ENCODE measurements around the gene TADA1. TPM values are rescaled to one million over a fixed set of nuclear protein-coding genes. Genes with fewer than 3 reads are reported as not detected.
"Not testable (repeated sequence)": the region's sequence is repeated elsewhere in the genome, so short reads cannot be mapped to it uniquely, and the experiment has no call there.

TADA1 gene
- total RNA-seq, 1 experiment from 2014 or later = 13.9 TPM

DNA sequence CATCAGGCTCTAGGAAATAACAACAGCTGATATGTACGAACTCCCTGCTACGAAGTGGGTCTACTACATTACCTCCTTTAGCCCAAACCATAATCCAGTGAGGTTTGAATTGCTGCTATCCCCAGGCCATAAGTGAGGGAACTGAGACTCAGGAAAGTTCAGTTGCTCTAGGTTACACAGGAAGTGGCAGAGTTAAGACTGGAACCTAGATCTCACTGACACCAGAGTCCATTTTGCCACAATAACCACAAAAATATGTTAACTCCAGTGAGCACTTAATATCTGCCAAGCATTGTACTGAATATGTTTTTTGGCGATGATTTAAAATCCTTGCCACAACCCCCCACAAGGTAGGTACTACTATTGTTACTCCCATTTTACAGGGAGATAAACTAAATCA is 8.9 kb upstream of the TADA1 start:
- no peak for DNase-seq
- Histone ChIP-seq H3K9me3 (no peaks in the 10 kb centered on the region), H3K4me3 (ENCODE audit: low read depth, low read length) (no peak overlapping the region), H3K27me3 (replicated peaks; ENCODE audit: control insufficient read depth, insufficient read depth, low read length) (no peaks in the 10 kb centered on the region), H3K36me3 (ENCODE audit: control insufficient read depth, insufficient read depth, low read length) (no peaks in the 10 kb centered on the region), H3K4me1 (no peaks in the 10 kb centered on the region)
- POLR2A ChIA-PET = no interaction called here
- H3K27ac Mint-ChIP-seq (ENCODE audit: unreplicated experiment) = no peak overlapping the region
- TF ChIP-seq, protein P1, sequence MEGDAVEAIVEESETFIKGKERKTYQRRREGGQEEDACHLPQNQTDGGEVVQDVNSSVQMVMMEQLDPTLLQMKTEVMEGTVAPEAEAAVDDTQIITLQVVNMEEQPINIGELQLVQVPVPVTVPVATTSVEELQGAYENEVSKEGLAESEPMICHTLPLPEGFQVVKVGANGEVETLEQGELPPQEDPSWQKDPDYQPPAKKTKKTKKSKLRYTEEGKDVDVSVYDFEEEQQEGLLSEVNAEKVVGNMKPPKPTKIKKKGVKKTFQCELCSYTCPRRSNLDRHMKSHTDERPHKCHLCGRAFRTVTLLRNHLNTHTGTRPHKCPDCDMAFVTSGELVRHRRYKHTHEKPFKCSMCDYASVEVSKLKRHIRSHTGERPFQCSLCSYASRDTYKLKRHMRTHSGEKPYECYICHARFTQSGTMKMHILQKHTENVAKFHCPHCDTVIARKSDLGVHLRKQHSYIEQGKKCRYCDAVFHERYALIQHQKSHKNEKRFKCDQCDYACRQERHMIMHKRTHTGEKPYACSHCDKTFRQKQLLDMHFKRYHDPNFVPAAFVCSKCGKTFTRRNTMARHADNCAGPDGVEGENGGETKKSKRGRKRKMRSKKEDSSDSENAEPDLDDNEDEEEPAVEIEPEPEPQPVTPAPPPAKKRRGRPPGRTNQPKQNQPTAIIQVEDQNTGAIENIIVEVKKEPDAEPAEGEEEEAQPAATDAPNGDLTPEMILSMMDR (IDR thresholded peaks at IDR 0.05; ENCODE audit: insufficient read depth in 1 of 2, low read depth in 1 of 2, low read length in 1 of 2, severe bottlenecking in 1 of 2, unreplicated experiment in 1 of 2) = no peak
- intact Hi-C loops (cut with micrococcal nuclease; ENCODE audit: unreplicated experiment) = no loop called here
- CTCF ChIA-PET = no interaction called here
- H3K4me3 Mint-ChIP-seq (ENCODE audit: unreplicated experiment) = no peak overlapping the region
- peaks cover 7% of the 10 kb centered on the region for H3K27me3 Mint-ChIP-seq (ENCODE audit: insufficient read depth, unreplicated experiment)
- BruUV-seq (replicated peaks) = no TSS peak
- no peaks in the 10 kb centered on the region for H3K4me1 Mint-ChIP-seq (ENCODE audit: low read depth, unreplicated experiment)
- H3K9me3 Mint-ChIP-seq (ENCODE audit: unreplicated experiment) = no peaks in the 10 kb centered on the region
- H3K36me3 Mint-ChIP-seq (ENCODE audit: insufficient read depth, unreplicated experiment) = no peaks in the 10 kb centered on the region

GRCh38 chr1:166884040-166884642 is 8.1 kb upstream of the TADA1 start:
- peak in 1 of 2 experiments; percentile 18 for DNase-seq
- intact Hi-C loops (cut with micrococcal nuclease; ENCODE audit: unreplicated experiment) = no loop called here
- Mint-ChIP-seq H3K4me3 (ENCODE audit: unreplicated experiment) (no peak overlapping the region), H3K27me3 (ENCODE audit: insufficient read depth, unreplicated experiment) (peaks cover 7% of the 10 kb centered on the region), H3K9me3 (ENCODE audit: unreplicated experiment) (no peaks in the 10 kb centered on the region), H3K4me1 (ENCODE audit: low read depth, unreplicated experiment) (no peaks in the 10 kb centered on the region), H3K27ac (ENCODE audit: unreplicated experiment) (no peak overlapping the region), H3K36me3 (ENCODE audit: insufficient read depth, unreplicated experiment) (no peaks in the 10 kb centered on the region)
- BruUV-seq (replicated peaks) = no TSS peak
- H3K36me3 ChIP-seq (ENCODE audit: control insufficient read depth, insufficient read depth, low read length) = no peaks in the 10 kb centered on the region
- H3K9me3 ChIP-seq = no peaks in the 10 kb centered on the region
- H3K4me3 ChIP-seq (ENCODE audit: low read depth, low read length) = no peak overlapping the region
- no peaks in the 10 kb centered on the region for H3K27me3 ChIP-seq (replicated peaks; ENCODE audit: control insufficient read depth, insufficient read depth, low read length)
- no peaks in the 10 kb centered on the region for H3K4me1 ChIP-seq
- ChIA-PET CTCF (no interaction called here), POLR2A (no interaction called here)
- TF ChIP-seq, protein P1 (IDR thresholded peaks at IDR 0.05; ENCODE audit: insufficient read depth in 1 of 2, low read depth in 1 of 2, low read length in 1 of 2, severe bottlenecking in 1 of 2, unreplicated experiment in 1 of 2) = peak in 1 of 2 experiments; percentile 10

DNA sequence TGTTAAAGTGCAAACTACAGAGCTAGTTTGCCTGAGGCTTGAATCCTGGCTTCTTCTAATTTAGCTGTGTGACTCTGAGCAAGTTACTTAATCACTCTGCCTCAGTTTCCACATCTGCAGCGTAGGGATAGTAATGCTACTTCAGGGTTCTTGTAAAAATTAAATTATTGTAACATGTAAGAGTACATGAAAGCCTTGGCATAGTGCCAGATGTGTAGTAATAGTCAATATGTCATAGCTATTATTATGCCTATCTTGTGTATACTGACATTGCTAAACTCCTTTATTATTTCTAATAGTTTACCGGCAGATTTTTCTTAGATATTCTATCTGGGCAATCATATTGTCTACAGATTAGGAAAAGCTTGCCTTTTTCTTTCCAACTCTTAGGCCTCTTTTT is 6.8 kb upstream of the TADA1 start:
- Mint-ChIP-seq H3K4me1 (ENCODE audit: low read depth, unreplicated experiment) (peaks cover under 1% of the 10 kb centered on the region), H3K36me3 (ENCODE audit: insufficient read depth, unreplicated experiment) (no peaks in the 10 kb centered on the region), H3K27me3 (ENCODE audit: insufficient read depth, unreplicated experiment) (peaks cover 7% of the 10 kb centered on the region), H3K4me3 (ENCODE audit: unreplicated experiment) (no peak overlapping the region), H3K27ac (ENCODE audit: unreplicated experiment) (no peak overlapping the region), H3K9me3 (ENCODE audit: unreplicated experiment) (no peaks in the 10 kb centered on the region)
- Histone ChIP-seq H3K9me3 (no peaks in the 10 kb centered on the region), H3K27me3 (replicated peaks; ENCODE audit: control insufficient read depth, insufficient read depth, low read length) (no peaks in the 10 kb centered on the region), H3K4me3 (ENCODE audit: low read depth, low read length) (no peak overlapping the region), H3K36me3 (ENCODE audit: control insufficient read depth, insufficient read depth, low read length) (no peaks in the 10 kb centered on the region), H3K4me1 (no peaks in the 10 kb centered on the region)
- ChIA-PET CTCF (no interaction called here), POLR2A (no interaction called here)
- BruUV-seq (replicated peaks) = no TSS peak
- no peak for DNase-seq
- TF ChIP-seq, protein P1 (IDR thresholded peaks at IDR 0.05; ENCODE audit: insufficient read depth in 1 of 2, low read depth in 1 of 2, low read length in 1 of 2, severe bottlenecking in 1 of 2, unreplicated experiment in 1 of 2) = no peak
- intact Hi-C loops (cut with micrococcal nuclease; ENCODE audit: unreplicated experiment) = no loop called here

- POLR2A ChIA-PET = interaction anchor here (0.6 kb wide), 2 partner anchors 342 to 349 kb away, joined by 3 read pairs; no protein-coding TSS in a partner anchor
- CTCF ChIA-PET = not testable (repeated sequence)
These were observed 2.3 kb upstream of the TADA1 start for GRCh38 chr1:166878173-166878917.

More at GRCh38 chr1:166878173-166878917, 2.3 kb upstream of the TADA1 start:
- intact Hi-C loops (cut with micrococcal nuclease; ENCODE audit: unreplicated experiment); H3K4me3 Mint-ChIP-seq (ENCODE audit: unreplicated experiment); H3K36me3 Mint-ChIP-seq (ENCODE audit: insufficient read depth, unreplicated experiment); H3K36me3 ChIP-seq (ENCODE audit: control insufficient read depth, insufficient read depth, low read length); H3K9me3 Mint-ChIP-seq (ENCODE audit: unreplicated experiment); BruUV-seq (replicated peaks); H3K27ac Mint-ChIP-seq (ENCODE audit: unreplicated experiment); H3K27me3 ChIP-seq (replicated peaks; ENCODE audit: control insufficient read depth, insufficient read depth, low read length); DNase-seq; H3K4me1 ChIP-seq; H3K9me3 ChIP-seq; H3K4me3 ChIP-seq (ENCODE audit: low read depth, low read length); H3K27me3 Mint-ChIP-seq (ENCODE audit: insufficient read depth, unreplicated experiment): not testable (repeated sequence)
- H3K4me1 Mint-ChIP-seq (ENCODE audit: low read depth, unreplicated experiment) = peaks cover 17% of the 10 kb centered on the region
